Activated CD4-positive, alpha-beta T cell treated with anti-CD3 and anti-CD28 coated beads, Interleukin-2, amount 10 ng/mL, durations not matched to agents 24 days and 14 days (primary cell): ENCODE data around the gene INTS11. TPM values are rescaled to one million over a fixed set of nuclear protein-coding genes. Genes with fewer than 3 reads are reported as not detected.

ENCODE experiments used
- DNase-seq: peaks from one replicate; pipeline ENCODE4 v3.0.0; 2022
- H3K27ac Mint-ChIP-seq: one replicate; pipeline ENCODE4 v1.8.0; 2022; ENCODE audit warnings: mild to moderate bottlenecking, mixed read lengths
- H3K27me3 Mint-ChIP-seq: one replicate; pipeline ENCODE4 v1.8.0; 2022; ENCODE audit warnings: mixed read lengths
- H3K36me3 Mint-ChIP-seq: one replicate; pipeline ENCODE4 v1.8.0; 2022; ENCODE audit warnings: low read depth, mild to moderate bottlenecking, mixed read lengths
- H3K4me1 Mint-ChIP-seq: one replicate; pipeline ENCODE4 v1.8.0; 2021; ENCODE audit warnings: mixed read lengths
- H3K4me3 Mint-ChIP-seq: one replicate; pipeline ENCODE4 v1.8.0; 2022; ENCODE audit warnings: mild to moderate bottlenecking, moderate library complexity, mixed read lengths
- H3K9me3 Mint-ChIP-seq: one replicate; pipeline ENCODE4 v1.8.0; 2021; ENCODE audit warnings: mixed read lengths
- intact Hi-C: fragments of 100-400 bp; cut with micrococcal nuclease; formaldehyde crosslinking; loops from one replicate; pipeline ENCODE4 v1.15.1; 2023
- total RNA-seq: library from RNA; stranded (reverse); gene quantifications from 2 replicates; pipeline ENCODE4 v1.2.3, GENCODE V29; 2022

INTS11 gene
- total RNA-seq, 1 donor from 2014 or later, result 145 TPM

GRCh38 chr1:1294250-1294890 lies 30.1 kb downstream of the INTS11 start:
- Mint-ChIP-seq H3K36me3 (peaks cover 2% of the 10 kb centered on the region), H3K4me3 (no peak overlapping the region), H3K4me1 (peaks cover 4% of the 10 kb centered on the region), H3K27me3 (no peaks in the 10 kb centered on the region), H3K27ac (no peak overlapping the region), H3K9me3 (no peaks in the 10 kb centered on the region)
- intact Hi-C loops, result loop anchor here (5.0 kb wide), 1 partner anchor 262 kb away; no protein-coding TSS in a partner anchor
- no peak for DNase-seq

GRCh38 chr1:1293263-1294249 lies 30.9 kb downstream of the INTS11 start:
- Mint-ChIP-seq H3K4me3 (no peak overlapping the region), H3K27me3 (no peaks in the 10 kb centered on the region), H3K36me3 (peaks cover 2% of the 10 kb centered on the region), H3K9me3 (no peaks in the 10 kb centered on the region), H3K4me1 (peaks cover 4% of the 10 kb centered on the region), H3K27ac (no peak overlapping the region)
- DNase-seq, result no peak
- intact Hi-C loops, result loop anchor here (5.0 kb wide), 1 partner anchor 261 kb away; no protein-coding TSS in a partner anchor

- no peaks in the 10 kb centered on the region for H3K9me3 Mint-ChIP-seq
- no peak overlapping the region for H3K4me3 Mint-ChIP-seq
- H3K36me3 Mint-ChIP-seq, result peaks cover 2% of the 10 kb centered on the region
Measured at GRCh38 chr1:1292851-1293250, 31.6 kb downstream of the INTS11 start.

GRCh38 chr1:1292442-1292779 lies 32.0 kb downstream of the INTS11 start:
- Mint-ChIP-seq H3K27ac (no peak overlapping the region), H3K4me1 (peaks cover 4% of the 10 kb centered on the region), H3K4me3 (no peak overlapping the region), H3K27me3 (no peaks in the 10 kb centered on the region), H3K36me3 (peaks cover 2% of the 10 kb centered on the region), H3K9me3 (no peaks in the 10 kb centered on the region)
- DNase-seq, result no peak
- intact Hi-C loops, result loop anchor here (5.0 kb wide), 1 partner anchor 260 kb away; no protein-coding TSS in a partner anchor

More at GRCh38 chr1:1292851-1293250, 31.6 kb downstream of the INTS11 start:
- no peak for DNase-seq
- intact Hi-C loops, result loop anchor here (5.0 kb wide), 1 partner anchor 261 kb away; no protein-coding TSS in a partner anchor
- H3K27ac Mint-ChIP-seq, result no peak overlapping the region
- peaks cover 4% of the 10 kb centered on the region for H3K4me1 Mint-ChIP-seq
- H3K27me3 Mint-ChIP-seq, result no peaks in the 10 kb centered on the region

- H3K9me3 Mint-ChIP-seq, result no peaks in the 10 kb centered on the region
- DNase-seq, result peak; percentile 89
- intact Hi-C loops, result loop anchor here (5.0 kb wide), 1 partner anchor 259 kb away; no protein-coding TSS in a partner anchor
- peaks cover 4% of the 10 kb centered on the region for H3K4me1 Mint-ChIP-seq
- H3K27me3 Mint-ChIP-seq, result no peaks in the 10 kb centered on the region
- H3K36me3 Mint-ChIP-seq, result peaks cover 2% of the 10 kb centered on the region
- H3K4me3 Mint-ChIP-seq, result no peak overlapping the region
- H3K27ac Mint-ChIP-seq, result no peak overlapping the region
Measured at GRCh38 chr1:1291548-1292441, 32.7 kb downstream of the INTS11 start.

GRCh38 chr1:1291023-1291528 lies 33.4 kb downstream of the INTS11 start:
- no peaks in the 10 kb centered on the region for H3K27me3 Mint-ChIP-seq
- peaks cover 2% of the 10 kb centered on the region for H3K36me3 Mint-ChIP-seq
- no peak overlapping the region for H3K4me3 Mint-ChIP-seq
- no peaks in the 10 kb centered on the region for H3K9me3 Mint-ChIP-seq
- DNase-seq, result no peak
- intact Hi-C loops, result loop anchor here (5.0 kb wide), 1 partner anchor 259 kb away; no protein-coding TSS in a partner anchor
- H3K27ac Mint-ChIP-seq, result no peak overlapping the region
- H3K4me1 Mint-ChIP-seq, result peaks cover 4% of the 10 kb centered on the region

- H3K27me3 Mint-ChIP-seq, result no peaks in the 10 kb centered on the region
- intact Hi-C loops, result loop anchor here (1.0 to 5.0 kb wide), 2 partner anchors 168 to 258 kb away; no protein-coding TSS in a partner anchor
- peaks cover 2% of the 10 kb centered on the region for H3K36me3 Mint-ChIP-seq
Measured at GRCh38 chr1:1290238-1290731, 34.2 kb downstream of the INTS11 start.

GRCh38 chr1:1287288-1288110 lies 37.0 kb downstream of the INTS11 start:
- no peaks in the 10 kb centered on the region for H3K36me3 Mint-ChIP-seq
- H3K27me3 Mint-ChIP-seq, result no peaks in the 10 kb centered on the region
- intact Hi-C loops, result no loop called here
- DNase-seq, result no peak
- no peak overlapping the region for H3K4me3 Mint-ChIP-seq
- H3K4me1 Mint-ChIP-seq, result peaks cover 7% of the 10 kb centered on the region
- H3K9me3 Mint-ChIP-seq, result no peaks in the 10 kb centered on the region
- H3K27ac Mint-ChIP-seq, result no peak overlapping the region

More at GRCh38 chr1:1290238-1290731, 34.2 kb downstream of the INTS11 start:
- Mint-ChIP-seq H3K4me1 (peaks cover 4% of the 10 kb centered on the region), H3K27ac (no peak overlapping the region), H3K4me3 (no peak overlapping the region), H3K9me3 (no peaks in the 10 kb centered on the region)
- peak; percentile 93 for DNase-seq

GRCh38 chr1:1286313-1287261 lies 37.9 kb downstream of the INTS11 start:
- H3K9me3 Mint-ChIP-seq, result no peaks in the 10 kb centered on the region
- no peak for DNase-seq
- H3K27me3 Mint-ChIP-seq, result no peaks in the 10 kb centered on the region
- no peaks in the 10 kb centered on the region for H3K36me3 Mint-ChIP-seq
- H3K4me3 Mint-ChIP-seq, result no peak overlapping the region
- intact Hi-C loops, result no loop called here
- H3K27ac Mint-ChIP-seq, result no peak overlapping the region
- peaks cover 4% of the 10 kb centered on the region for H3K4me1 Mint-ChIP-seq

GRCh38 chr1:1285611-1286311 lies 38.7 kb downstream of the INTS11 start:
- Mint-ChIP-seq H3K9me3 (no peaks in the 10 kb centered on the region), H3K27me3 (no peaks in the 10 kb centered on the region), H3K4me1 (peaks cover 4% of the 10 kb centered on the region), H3K4me3 (no peak overlapping the region), H3K36me3 (no peaks in the 10 kb centered on the region), H3K27ac (no peak overlapping the region)
- DNase-seq, result no peak
- intact Hi-C loops, result no loop called here

- intact Hi-C loops, result no loop called here
- H3K4me3 Mint-ChIP-seq, result no peak overlapping the region
- H3K9me3 Mint-ChIP-seq, result no peaks in the 10 kb centered on the region
- peaks cover 3% of the 10 kb centered on the region for H3K4me1 Mint-ChIP-seq
- no peak overlapping the region for H3K27ac Mint-ChIP-seq
- H3K27me3 Mint-ChIP-seq, result no peaks in the 10 kb centered on the region
- DNase-seq, result no peak
- H3K36me3 Mint-ChIP-seq, result no peaks in the 10 kb centered on the region
Measured at GRCh38 chr1:1285102-1285571, 39.3 kb downstream of the INTS11 start.
